Forelimb muscle (tissue), 1 donor: ENCODE data around the gene XKR7. TPM values are rescaled to one million over a fixed set of nuclear protein-coding genes. Genes with fewer than 3 reads are reported as not detected.

Experiments used
- DNase-seq: peaks from one replicate; pipeline ENCODE4 v3.0.0-alpha.2; 2013; ENCODE audit warnings: low read depth
- polyA plus RNA-seq: library from polyadenylated mRNA; unstranded; fragments of 120-200 nt; gene quantifications from one replicate; pipeline ENCODE4 v1.2.1, GENCODE V29; 2013; ENCODE audit not compliant: insufficient read length

The XKR7 gene
- polyA plus RNA-seq, 1 donor, result 0.04 TPM

GRCh38 chr20:31979713-31980426 is 11.9 kb downstream of the XKR7 start:
- DNase-seq, result no peak

DNA sequence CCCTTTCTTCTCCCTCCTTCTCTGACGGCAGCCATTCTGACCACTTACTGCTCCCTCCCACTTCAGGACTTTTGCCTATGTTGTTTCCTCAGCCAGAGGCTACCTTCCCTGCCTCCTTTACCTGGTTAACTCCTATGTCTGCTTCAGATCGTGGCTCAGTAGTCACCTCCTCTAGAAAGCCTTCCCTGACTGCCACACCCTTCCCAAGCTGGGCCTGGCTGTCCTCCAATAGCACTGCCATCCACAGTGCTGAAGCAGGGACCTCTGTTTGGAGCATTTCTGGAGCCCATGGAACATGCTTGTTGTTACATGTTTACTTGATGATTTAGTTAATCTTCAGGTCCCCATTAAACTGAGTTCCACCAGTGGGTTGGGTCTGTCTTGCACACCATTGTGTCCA is 13.8 kb downstream of the XKR7 start:
- no peak for DNase-seq

DNA sequence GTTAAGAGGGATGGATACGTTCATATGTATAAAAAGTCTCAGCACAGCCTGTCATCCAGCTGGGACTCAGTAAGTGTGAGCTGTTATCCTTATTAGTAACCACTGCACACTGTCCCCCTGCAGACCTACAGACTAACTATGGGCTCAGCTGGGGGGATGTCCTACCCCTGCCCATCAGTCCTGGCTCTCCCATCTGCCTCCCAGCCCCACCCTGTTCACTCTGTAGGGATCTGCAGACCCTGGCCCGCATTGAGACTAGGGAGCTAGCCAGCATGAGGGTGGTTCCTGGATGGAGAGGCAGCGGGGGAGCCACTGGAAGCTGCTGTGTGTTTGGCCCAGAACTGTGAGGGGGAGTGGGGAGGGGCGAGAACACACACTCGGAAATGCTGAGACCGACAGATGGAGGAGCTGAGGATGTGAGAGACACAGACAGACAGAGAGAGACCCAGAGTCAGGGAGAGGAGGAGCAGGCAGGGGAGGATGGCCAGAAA is 17.1 kb downstream of the XKR7 start:
- no peak for DNase-seq

DNA sequence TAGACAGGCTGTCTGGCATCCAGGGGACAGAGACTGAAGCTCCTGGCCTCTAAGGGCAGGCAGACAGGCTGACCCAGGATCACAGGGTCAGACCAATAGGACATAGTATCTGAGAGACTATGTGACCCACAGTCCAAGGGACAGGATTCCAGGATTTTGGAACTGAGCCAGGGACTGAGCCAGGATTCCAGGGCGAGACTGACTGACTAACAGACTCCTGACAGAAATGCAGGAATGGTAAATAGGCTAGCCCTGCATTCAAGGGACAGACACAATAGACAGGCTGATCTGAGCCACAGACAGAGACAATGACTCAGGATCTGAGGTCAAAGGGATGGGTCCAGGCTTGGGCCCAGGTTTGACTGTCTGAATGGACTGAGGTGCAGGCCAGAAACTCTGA is 19.8 kb downstream of the XKR7 start:
- no peak for DNase-seq

GRCh38 chr20:31988430-31989015 is 20.6 kb downstream of the XKR7 start:
- no peak for DNase-seq

GRCh38 chr20:31989030-31989645 is 21.2 kb downstream of the XKR7 start:
- no peak for DNase-seq

GRCh38 chr20:31990641-31991338 is 22.8 kb downstream of the XKR7 start:
- DNase-seq, result no peak

GRCh38 chr20:31991339-31991705 is 23.4 kb downstream of the XKR7 start:
- DNase-seq, result no peak

DNA sequence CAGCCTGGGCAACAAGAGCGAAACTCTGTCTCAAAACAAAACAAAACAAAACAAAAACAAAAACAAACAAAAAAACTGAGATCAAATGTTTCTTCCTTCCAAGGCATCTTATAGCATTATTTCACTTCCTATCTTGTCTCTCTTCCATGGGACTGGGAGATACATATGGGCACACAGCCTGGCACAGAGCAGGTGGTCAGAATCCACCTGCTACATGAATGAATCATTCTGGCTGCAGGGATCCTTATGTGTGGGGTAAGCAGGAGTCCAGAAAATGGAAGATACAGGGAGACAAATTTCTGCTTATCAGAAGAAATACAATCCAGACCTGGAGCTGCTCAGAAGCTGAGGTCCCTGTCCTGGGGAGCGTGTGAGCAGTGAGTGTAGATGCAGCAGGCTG is 24.1 kb downstream of the XKR7 start:
- DNase-seq, result no peak

DNA sequence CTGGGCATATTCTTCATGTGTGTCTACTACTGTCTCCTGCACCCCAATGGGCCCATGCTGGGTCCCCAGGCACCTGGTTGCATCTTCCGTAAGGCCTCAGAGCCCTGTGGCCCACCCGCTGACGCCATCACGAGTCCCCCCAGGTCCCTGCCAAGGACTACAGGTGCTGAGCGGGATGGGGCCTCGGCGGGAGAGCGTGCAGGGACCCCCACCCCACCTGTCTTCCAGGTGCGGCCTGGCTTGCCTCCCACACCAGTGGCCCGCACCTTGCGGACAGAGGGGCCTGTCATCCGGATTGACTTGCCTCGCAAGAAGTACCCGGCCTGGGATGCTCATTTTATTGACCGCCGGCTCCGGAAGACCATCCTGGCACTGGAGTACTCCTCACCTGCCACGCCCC is 29.0 kb downstream of the XKR7 start:
- DNase-seq, result no peak

GRCh38 chr20:31998246-31998645 is 30.3 kb downstream of the XKR7 start:
- DNase-seq, result no peak

DNA sequence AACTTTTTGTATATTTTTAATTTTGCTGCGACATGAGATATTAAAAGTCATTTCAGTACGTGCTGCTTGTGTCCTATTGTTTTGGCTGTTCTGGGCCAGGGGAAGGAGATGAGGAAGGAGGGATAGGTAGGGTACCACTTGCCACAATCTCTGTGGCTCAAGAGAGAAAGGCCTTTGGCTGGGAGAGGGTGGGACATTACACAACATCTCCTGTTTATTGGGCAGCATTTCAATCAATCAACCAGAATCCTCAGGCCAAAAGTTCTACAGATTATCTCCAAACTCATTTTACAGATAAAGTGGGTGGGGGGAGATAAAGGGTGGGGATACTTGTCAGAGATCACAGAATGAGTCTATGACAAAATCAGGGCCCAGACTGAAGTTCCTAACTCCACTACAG is 35.4 kb downstream of the XKR7 start:
- DNase-seq, result no peak

DNA sequence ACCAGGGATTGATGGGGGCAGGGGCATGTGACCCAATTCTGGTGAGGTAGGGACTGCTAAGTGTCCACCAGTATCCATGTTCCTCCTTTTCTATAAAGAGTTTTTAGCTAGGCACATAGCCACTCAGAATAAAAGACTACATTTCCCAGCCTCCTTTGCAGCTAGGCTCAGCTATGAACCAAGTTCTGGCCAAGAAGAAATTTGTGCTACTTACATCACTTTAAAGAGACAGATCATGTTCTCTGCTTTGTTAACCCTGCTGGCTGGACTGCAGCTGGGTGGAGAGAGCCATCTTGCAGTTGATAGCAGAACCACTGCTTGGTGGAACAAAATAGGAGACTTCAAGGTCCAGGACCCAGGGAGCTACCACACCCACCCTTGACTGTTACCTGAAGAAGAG is 37.0 kb downstream of the XKR7 start:
- DNase-seq, result no peak

DNA sequence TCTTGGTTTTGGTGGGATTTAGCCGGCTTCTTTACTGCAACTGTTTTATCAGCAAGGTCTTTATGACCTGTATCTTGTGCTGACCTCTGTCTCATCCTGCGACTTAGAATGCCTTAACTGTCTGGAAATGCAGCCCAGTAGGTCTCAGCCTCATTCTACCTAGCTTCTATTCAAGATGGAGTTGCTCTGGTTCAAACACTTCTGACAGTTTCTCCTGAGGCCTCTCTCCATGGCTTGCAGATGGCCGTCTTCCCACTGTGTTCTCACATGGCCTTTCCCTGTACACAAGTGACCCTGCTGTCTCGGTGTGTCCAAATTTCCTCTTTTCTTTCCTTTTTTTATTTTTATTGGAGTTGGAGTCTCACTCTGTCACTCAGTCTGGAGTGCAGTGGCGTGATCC is 38.1 kb downstream of the XKR7 start:
- no peak for DNase-seq

GRCh38 chr20:32006841-32007786 is 39.2 kb downstream of the XKR7 start:
- no peak for DNase-seq

- DNase-seq, result no peak
Observed at GRCh38 chr20:32007787-32008616, 40.1 kb downstream of the XKR7 start.

- DNase-seq, result no peak
Observed at GRCh38 chr20:32009564-32009963, 41.6 kb downstream of the XKR7 start.

- no peak for DNase-seq
Observed at GRCh38 chr20:32010101-32010500, 42.1 kb downstream of the XKR7 start, which contains the start of gene CCM2L. Gene CCM2L (plus strand): TSS chr20:32010438. CDS start chr20:32010455, 17 bp downstream.

- DNase-seq, result no peak
Observed at GRCh38 chr20:32010666-32011065, 42.7 kb downstream of the XKR7 start.

- no peak for DNase-seq
Observed at GRCh38 chr20:32012159-32012688, 44.3 kb downstream of the XKR7 start.
